Eye (tissue), 1 donor: ENCODE measurements around the gene RAB14.

Experiments used
- DNase-seq: peaks from one replicate; pipeline ENCODE4 v3.0.0-alpha.2; 2015

Gene RAB14

GRCh38 chr9:121218357-121219027 is 16.8 kb upstream of the RAB14 start:
- no peak for DNase-seq

GRCh38 chr9:121217609-121218292 is 16.1 kb upstream of the RAB14 start:
- no peak for DNase-seq

- DNase-seq = no peak
These were observed 14.7 kb upstream of the RAB14 start for GRCh38 chr9:121216271-121216805.

DNA sequence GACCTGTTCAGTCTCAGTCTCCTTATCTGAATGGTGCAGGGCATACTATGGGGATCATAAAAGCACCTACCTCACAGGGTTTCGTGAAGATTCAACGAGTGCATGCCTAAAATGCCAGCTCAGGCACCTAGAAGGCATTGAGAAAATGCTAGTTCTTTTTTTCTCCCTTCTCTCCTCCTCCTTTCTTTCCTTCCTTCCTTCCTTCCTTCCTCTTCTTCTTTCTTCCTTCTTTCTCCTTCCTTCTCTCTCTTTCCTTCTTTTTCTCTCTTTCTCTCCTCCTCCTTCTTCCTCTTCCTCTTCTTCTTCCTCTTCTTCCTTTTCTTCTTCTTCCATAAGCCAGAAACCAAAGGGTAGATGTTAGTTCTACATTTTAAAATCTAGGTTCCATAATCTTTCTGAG is 12.3 kb upstream of the RAB14 start:
- DNase-seq = no peak

- peak; percentile 95 for DNase-seq
These were observed 11.6 kb upstream of the RAB14 start for GRCh38 chr9:121213136-121213806.

DNA sequence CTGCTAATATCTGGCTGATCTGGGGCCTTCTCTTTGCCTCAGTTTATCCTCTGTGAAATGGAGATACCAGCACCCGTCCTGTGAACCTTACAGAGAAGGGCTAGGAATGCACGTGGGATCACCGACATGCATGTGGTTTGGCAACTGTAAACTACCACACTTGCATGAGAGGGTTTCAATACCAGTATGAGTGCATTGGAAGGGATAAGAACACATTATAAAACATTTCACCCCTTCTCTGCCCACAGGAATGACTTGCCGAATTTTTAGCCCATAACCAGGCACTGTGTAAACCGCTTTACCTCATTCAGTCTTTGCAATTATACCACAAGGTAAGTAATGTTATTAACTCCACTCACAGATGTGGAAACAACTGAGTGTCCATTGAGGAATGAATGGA is 8.9 kb upstream of the RAB14 start:
- no peak for DNase-seq

- DNase-seq = no peak
These were observed 5.8 kb upstream of the RAB14 start for GRCh38 chr9:121207371-121207940.

DNA sequence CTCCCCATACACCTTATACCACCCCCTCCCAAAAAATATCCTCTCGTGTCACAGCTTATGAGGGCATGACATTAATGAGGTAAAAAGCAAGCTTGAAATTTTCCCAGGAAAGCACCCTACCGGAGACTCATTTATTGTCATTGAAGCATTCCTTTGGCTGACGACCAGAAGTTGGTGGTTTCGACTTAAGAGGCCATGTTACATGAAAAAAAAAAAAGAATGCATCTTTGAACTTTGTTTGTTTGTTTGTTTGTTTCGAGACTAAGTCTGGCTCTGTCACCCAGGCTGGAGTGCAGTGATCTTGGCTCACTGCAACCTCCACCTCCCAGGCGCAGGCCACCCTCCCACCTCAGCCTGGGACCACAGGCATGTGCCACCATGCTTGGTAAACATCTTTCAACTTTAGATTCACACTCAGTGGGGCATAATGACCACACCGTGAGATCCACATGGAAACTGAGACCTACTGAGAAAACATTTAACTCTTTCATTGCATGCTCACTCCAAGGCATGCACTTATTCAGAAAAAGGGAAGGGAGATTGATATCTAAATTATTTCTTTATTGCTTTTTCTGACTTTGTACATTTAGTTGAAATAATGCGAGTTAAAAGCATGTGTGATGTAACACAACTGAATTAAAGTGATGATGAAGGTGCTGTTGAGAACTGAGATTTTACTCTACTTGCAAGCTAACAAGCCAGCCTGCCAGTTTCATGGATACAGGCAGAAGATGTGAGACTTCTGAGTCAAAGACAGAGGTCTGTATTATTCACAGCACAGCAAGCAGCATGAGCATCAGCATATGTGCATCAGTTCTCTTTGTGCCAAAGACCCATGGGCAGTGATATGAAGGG is 5.1 kb upstream of the RAB14 start:
- DNase-seq = no peak

GRCh38 chr9:121204611-121205010 is 2.9 kb upstream of the RAB14 start:
- DNase-seq = no peak

GRCh38 chr9:121204121-121204520 is 2.5 kb upstream of the RAB14 start:
- DNase-seq = no peak

DNA sequence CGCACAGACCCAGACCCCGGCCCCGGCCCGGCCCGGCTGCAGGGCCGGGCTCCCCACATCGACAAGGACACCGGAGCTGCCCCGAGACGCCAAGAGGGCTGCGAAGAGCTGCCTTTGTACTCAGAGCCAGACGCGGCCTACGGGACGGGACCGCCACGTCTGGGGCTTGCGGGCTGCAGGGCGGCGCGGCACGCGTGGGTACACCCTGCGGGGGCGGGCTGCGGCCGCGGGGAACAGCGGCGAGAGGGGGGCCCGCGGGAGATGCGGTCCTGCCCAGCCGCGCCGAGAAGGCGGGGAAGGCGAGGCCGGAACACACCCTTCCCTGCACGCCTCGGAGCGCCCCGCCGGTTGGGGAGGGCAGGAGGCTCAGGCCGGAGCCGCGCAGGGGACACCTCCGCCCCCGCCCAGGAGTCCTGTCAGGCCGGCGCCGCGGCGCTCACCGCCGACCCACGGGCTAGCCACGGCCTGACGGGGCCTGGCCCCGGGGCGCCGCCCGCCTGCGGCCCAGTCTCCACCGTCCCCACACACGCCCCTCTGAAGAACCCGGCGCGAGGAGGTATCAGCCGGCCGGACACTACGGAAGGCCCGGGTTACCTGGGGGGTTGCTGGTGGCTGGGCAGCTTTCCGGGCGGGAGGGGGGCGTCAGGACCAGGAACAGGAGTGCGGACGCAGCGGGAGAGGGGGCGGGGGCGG is 478 bp downstream of the RAB14 start:
- DNase-seq = no peak

- no peak for DNase-seq
These were observed 1.3 kb downstream of the RAB14 start for GRCh38 chr9:121200356-121200755.

GRCh38 chr9:121199921-121200320 is 1.7 kb downstream of the RAB14 start:
- no peak for DNase-seq

DNA sequence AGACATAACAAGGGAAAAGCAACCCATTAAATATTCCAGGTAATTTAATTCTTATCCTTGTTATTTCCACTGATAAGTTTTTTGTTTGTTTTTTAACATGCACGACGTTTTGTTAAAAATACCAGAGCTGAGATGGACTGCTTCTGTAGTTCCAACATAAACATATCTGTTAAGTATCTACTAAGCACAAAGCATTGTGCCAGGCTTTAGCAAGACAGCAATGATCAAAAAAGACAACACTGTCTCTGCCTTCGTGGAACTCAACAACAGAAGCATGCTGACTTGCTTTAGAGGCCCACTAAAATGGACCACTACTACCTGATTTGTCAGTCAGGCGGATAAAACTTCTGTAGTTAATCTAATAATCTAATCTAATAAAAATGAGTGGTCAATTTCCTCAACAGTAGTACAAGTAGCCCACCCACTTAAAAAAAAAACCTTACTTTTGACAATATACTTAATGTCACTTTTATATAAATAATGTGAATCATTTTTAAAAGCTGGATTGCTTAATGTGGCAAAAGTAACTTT is 3.1 kb downstream of the RAB14 start:
- no peak for DNase-seq

GRCh38 chr9:121197132-121197531 is 4.5 kb downstream of the RAB14 start:
- no peak for DNase-seq

- no peak for DNase-seq
These were observed 5.3 kb downstream of the RAB14 start for GRCh38 chr9:121196389-121196788.

DNA sequence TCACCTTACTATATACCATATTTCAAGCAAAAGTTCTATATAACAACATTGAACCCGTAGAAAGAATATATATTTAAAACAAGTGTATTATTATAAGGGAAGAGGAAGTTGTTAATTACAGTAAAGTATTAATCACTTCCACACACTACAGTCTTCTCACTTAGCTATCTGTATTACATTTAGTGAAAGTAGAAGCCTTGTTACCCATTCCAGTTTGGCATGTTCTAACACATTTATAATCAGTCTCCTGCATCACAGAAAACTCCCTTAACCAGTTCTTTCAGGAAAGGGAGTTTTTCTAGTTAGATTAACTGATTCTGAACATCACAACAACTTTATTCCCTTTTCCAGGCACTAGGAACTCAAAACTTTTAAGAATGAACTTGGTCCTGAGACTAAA is 6.9 kb downstream of the RAB14 start:
- DNase-seq = no peak

- no peak for DNase-seq
These were observed 8.6 kb downstream of the RAB14 start for GRCh38 chr9:121192959-121193640.

GRCh38 chr9:121192518-121192917 is 9.2 kb downstream of the RAB14 start:
- DNase-seq = no peak

GRCh38 chr9:121191235-121191634 is 10.4 kb downstream of the RAB14 start:
- no peak for DNase-seq

GRCh38 chr9:121189660-121190059 is 12.0 kb downstream of the RAB14 start:
- no peak for DNase-seq
